Loucy (cell line): ENCODE measurements around the gene SYT1.
"Not testable (repeated sequence)": the region's sequence is repeated elsewhere in the genome, so short reads cannot be mapped to it uniquely, and the experiment has no call there.

Source experiments
- CTCF ChIP-seq: fragments of 200-600 bp; sonication (generic); conservative IDR thresholded peaks from 2 replicates; pipeline ENCODE4 v1.5.1; 2014; ENCODE audit warnings: mild to moderate bottlenecking, antibody characterized with exemption, low read length
- EZH2phosphoT487 ChIP-seq: fragments of 200-600 bp; IDR thresholded peaks from 2 replicates; pipeline ENCODE4 v1.6.1; 2018; ENCODE audit warnings: antibody characterized with exemption, mild to moderate bottlenecking, moderate library complexity, borderline replicate concordance

- TF ChIP-seq CTCF, EZH2phosphoT487: not testable (repeated sequence)
Measured at GRCh38 chr12:79426744-79427143, 562.2 kb downstream of the SYT1 start.
